Measurements from ENCODE around the gene ELMOD1.

DNA sequence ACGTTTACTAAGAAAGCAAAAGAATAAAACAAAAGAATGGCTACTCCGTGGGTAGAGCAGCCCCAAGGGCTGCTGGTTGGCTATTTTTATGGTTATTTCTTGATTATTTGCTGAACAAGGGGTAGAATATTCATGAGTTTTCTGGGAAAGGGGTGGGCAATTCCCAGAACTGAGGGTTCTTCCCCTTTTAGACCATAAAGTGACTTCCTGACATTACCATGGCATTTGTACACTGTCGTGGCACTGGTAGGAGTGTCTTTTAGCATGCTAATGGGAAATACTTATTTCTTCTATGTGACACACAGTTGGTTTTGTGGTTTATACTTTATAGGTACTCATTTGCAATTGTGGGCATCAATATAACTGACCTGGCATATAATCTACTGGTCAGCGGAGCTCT lies 64.7 kb downstream of the ELMOD1 start:
- TF ChIP-seq POLR2A (IDR thresholded peaks at IDR 0.05; ENCODE audit: low read depth, low read length): no peak
- TF ChIP-seq, protein P1, sequence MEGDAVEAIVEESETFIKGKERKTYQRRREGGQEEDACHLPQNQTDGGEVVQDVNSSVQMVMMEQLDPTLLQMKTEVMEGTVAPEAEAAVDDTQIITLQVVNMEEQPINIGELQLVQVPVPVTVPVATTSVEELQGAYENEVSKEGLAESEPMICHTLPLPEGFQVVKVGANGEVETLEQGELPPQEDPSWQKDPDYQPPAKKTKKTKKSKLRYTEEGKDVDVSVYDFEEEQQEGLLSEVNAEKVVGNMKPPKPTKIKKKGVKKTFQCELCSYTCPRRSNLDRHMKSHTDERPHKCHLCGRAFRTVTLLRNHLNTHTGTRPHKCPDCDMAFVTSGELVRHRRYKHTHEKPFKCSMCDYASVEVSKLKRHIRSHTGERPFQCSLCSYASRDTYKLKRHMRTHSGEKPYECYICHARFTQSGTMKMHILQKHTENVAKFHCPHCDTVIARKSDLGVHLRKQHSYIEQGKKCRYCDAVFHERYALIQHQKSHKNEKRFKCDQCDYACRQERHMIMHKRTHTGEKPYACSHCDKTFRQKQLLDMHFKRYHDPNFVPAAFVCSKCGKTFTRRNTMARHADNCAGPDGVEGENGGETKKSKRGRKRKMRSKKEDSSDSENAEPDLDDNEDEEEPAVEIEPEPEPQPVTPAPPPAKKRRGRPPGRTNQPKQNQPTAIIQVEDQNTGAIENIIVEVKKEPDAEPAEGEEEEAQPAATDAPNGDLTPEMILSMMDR (conservative IDR thresholded peaks at IDR 0.05; ENCODE audit: low read depth, low read length): no peak
